PC-3 (cell line): Measurements from ENCODE around the gene BOLA2B. TPM values are rescaled to one million over a fixed set of nuclear protein-coding genes. Genes with fewer than 3 reads are reported as not detected.

Source experiments
- ATAC-seq: fragments of 200-7000 bp; cut with Tn5 transposase; 2 replicates; pipeline ENCODE4 v1.9.1; 2020; ENCODE audit warnings: mild to moderate bottlenecking, moderate library complexity
- BruUV-seq: library from RNA; stranded (reverse); fragments of 400-500 nt; replicated peaks from 2 replicates; lab custom pipeline; 2021; lab: Mats Ljungman, UMichigan
- CTCF ChIA-PET: fragments of 300-600 bp; sonication (Branson Sonifier 250); formaldehyde crosslinking; loops from one replicate; lab custom pipeline; 2022; ENCODE audit warnings: antibody characterized with exemption; lab: Charles Lee
- POLR2A ChIA-PET: fragments of 300-600 bp; sonication (Branson Sonifier 250); formaldehyde crosslinking; loops from one replicate; lab custom pipeline; 2022; ENCODE audit warnings: antibody characterized with exemption; ENCODE audit not compliant: unreplicated experiment; lab: Charles Lee
- DNase-seq: peaks from one replicate; pipeline ENCODE4 v3.0.0-alpha.2; 2015
- H2AFZ ChIP-seq: fragments of 300-600 bp; sonication (generic); 2 replicates; pipeline ENCODE4 v1.6.0; 2016; ENCODE audit warnings: antibody characterized with exemption, low read length
- H3F3A ChIP-seq: fragments of 300-600 bp; sonication (generic); one replicate; pipeline ENCODE4 v1.6.0; 2017; ENCODE audit warnings: antibody characterized with exemption, low read length, control low read depth, mild to moderate bottlenecking; ENCODE audit not compliant: unreplicated experiment
- H3K27ac ChIP-seq: fragments of 300-600 bp; sonication (generic); 2 replicates; pipeline ENCODE4 v1.5.1; 2016; ENCODE audit warnings: mild to moderate bottlenecking, low read length
- H3K27me3 ChIP-seq: fragments of 300-600 bp; sonication (generic); 2 replicates; pipeline ENCODE4 v1.6.1; 2016; ENCODE audit warnings: low read length, mixed read lengths
- H3K36me3 ChIP-seq: fragments of 300-600 bp; sonication (generic); 2 replicates; pipeline ENCODE4 v1.6.1; 2016; ENCODE audit warnings: low read depth, mixed run types, low read length, mixed read lengths
- H3K4me1 ChIP-seq: fragments of 300-600 bp; sonication (generic); 2 replicates; pipeline ENCODE4 v1.5.1; 2016; ENCODE audit warnings: low read length; ENCODE audit not compliant: insufficient read depth
- H3K4me2 ChIP-seq: fragments of 300-600 bp; sonication (generic); 2 replicates; pipeline ENCODE4 v1.6.0; 2016; ENCODE audit warnings: low read length
- H3K4me3 ChIP-seq: fragments of 300-600 bp; sonication (generic); 2 replicates; pipeline ENCODE4 v1.5.1; 2016; ENCODE audit warnings: mild to moderate bottlenecking, low read length, mixed read lengths
- H3K79me2 ChIP-seq: fragments of 300-600 bp; sonication (generic); 2 replicates; pipeline ENCODE4 v1.6.1; 2017; ENCODE audit warnings: low read length, mixed read lengths
- H3K9ac ChIP-seq: fragments of 300-600 bp; sonication (generic); 2 replicates; pipeline ENCODE4 v1.6.0; 2016; ENCODE audit warnings: mild to moderate bottlenecking, low read length
- H3K9me2 ChIP-seq: fragments of 300-600 bp; sonication (generic); replicated peaks from 2 replicates; pipeline ENCODE4 v1.6.1; 2016; ENCODE audit warnings: mixed run types, low read length, mixed read lengths
- H3K9me3 ChIP-seq: fragments of 300-600 bp; sonication (generic); 2 replicates; pipeline ENCODE4 v1.6.1; 2016; ENCODE audit warnings: low read length, mixed read lengths
- H4K20me1 ChIP-seq: fragments of 300-600 bp; sonication (generic); 2 replicates; pipeline ENCODE4 v1.6.1; 2016; ENCODE audit warnings: low read length, mixed read lengths
- EZH2 ChIP-seq: fragments of 300-600 bp; sonication (generic); IDR thresholded peaks from one replicate; pipeline ENCODE4 v1.6.1; 2017; ENCODE audit warnings: antibody characterized with exemption, mild to moderate bottlenecking, low read length; ENCODE audit not compliant: unreplicated experiment
- EZH2phosphoT487 ChIP-seq: fragments of 300-600 bp; sonication (generic); IDR thresholded peaks from 2 replicates; pipeline ENCODE4 v1.6.1; 2018; ENCODE audit warnings: mild to moderate bottlenecking, antibody characterized with exemption, low read length, borderline replicate concordance
- intact Hi-C: fragments of 100-400 bp; cut with micrococcal nuclease; formaldehyde crosslinking; loops from 2 replicates; pipeline ENCODE4 v1.9.0; 2023
- total RNA-seq: library from RNA; depleted of rRNA; stranded (reverse); fragments of >200 nt; gene quantifications from 2 replicates; pipeline ENCODE4 v1.2.3, GENCODE V29; 2014
- TF ChIP-seq, protein P1 (sequence below): fragments of 300-600 bp; sonication (generic); conservative IDR thresholded peaks from 2 replicates; pipeline ENCODE4 v1.5.1; 2017; ENCODE audit warnings: antibody characterized with exemption, low read depth, mild to moderate bottlenecking, low read length

BOLA2B gene
- total RNA-seq, 1 experiment from 2014 or later = 143 TPM

DNA sequence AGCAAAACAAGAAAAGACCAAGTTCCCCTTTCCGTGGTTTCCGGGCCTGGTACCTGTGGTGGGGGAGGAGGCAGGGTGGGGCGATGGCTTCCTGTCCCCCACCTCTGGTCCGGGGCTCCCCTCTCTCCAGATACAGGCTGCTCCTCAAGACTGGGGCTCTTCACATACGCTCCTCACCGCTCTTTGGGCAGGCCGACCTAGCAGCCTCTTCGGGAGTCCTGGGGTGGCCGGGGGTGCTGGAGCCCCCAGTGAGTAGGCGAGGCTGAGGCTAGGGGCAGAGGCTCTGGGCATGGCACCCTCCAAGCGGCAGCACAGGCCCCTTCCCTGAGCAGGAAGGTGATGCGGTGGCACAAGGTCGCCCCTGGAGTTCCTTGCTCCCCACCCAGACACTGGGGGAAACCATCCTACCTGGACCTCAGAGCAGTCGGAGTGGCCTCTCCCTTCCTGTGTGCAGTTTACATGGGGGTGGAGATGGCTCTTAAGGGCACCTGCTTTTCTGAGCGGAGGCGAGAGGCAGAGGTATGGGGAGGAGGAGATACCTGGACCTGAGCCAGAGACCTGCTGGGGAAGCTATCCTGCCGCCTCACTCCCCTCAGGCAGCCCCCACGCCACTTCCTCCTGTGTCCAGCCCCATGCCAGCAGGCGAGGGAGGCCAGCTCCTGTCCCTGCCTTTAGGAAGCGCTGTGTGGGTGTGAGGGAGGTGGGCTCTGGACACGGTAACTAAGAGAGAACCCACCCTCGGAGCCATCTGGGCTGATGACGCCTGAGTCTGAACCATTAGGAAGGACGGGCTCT, 9.2 kb downstream of the BOLA2B start:
- Histone ChIP-seq H3F3A (no peaks in the 10 kb centered on the region), H3K4me3 (peak overlapping the region; percentile 64), H3K4me1 (no peaks in the 10 kb centered on the region), H3K9ac (no peak overlapping the region), H3K9me2 (no peaks in the 10 kb centered on the region), H3K4me2 (peak overlapping the region; percentile 74), H2AFZ (no peak overlapping the region), H3K79me2 (no peaks in the 10 kb centered on the region), H3K36me3 (no peaks in the 10 kb centered on the region), H4K20me1 (no peaks in the 10 kb centered on the region), H3K27ac (no peak overlapping the region), H3K27me3 (no peaks in the 10 kb centered on the region), H3K9me3 (no peaks in the 10 kb centered on the region)
- CTCF ChIA-PET = no interaction called here
- POLR2A ChIA-PET = no interaction called here
- no TSS peak for BruUV-seq
- intact Hi-C loops = no loop called here
- TF ChIP-seq EZH2 = no peak
- no peak for TF ChIP-seq EZH2phosphoT487
- TF ChIP-seq, protein P1, sequence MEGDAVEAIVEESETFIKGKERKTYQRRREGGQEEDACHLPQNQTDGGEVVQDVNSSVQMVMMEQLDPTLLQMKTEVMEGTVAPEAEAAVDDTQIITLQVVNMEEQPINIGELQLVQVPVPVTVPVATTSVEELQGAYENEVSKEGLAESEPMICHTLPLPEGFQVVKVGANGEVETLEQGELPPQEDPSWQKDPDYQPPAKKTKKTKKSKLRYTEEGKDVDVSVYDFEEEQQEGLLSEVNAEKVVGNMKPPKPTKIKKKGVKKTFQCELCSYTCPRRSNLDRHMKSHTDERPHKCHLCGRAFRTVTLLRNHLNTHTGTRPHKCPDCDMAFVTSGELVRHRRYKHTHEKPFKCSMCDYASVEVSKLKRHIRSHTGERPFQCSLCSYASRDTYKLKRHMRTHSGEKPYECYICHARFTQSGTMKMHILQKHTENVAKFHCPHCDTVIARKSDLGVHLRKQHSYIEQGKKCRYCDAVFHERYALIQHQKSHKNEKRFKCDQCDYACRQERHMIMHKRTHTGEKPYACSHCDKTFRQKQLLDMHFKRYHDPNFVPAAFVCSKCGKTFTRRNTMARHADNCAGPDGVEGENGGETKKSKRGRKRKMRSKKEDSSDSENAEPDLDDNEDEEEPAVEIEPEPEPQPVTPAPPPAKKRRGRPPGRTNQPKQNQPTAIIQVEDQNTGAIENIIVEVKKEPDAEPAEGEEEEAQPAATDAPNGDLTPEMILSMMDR = no peak
- ATAC-seq (no peak), DNase-seq (no peak)

DNA sequence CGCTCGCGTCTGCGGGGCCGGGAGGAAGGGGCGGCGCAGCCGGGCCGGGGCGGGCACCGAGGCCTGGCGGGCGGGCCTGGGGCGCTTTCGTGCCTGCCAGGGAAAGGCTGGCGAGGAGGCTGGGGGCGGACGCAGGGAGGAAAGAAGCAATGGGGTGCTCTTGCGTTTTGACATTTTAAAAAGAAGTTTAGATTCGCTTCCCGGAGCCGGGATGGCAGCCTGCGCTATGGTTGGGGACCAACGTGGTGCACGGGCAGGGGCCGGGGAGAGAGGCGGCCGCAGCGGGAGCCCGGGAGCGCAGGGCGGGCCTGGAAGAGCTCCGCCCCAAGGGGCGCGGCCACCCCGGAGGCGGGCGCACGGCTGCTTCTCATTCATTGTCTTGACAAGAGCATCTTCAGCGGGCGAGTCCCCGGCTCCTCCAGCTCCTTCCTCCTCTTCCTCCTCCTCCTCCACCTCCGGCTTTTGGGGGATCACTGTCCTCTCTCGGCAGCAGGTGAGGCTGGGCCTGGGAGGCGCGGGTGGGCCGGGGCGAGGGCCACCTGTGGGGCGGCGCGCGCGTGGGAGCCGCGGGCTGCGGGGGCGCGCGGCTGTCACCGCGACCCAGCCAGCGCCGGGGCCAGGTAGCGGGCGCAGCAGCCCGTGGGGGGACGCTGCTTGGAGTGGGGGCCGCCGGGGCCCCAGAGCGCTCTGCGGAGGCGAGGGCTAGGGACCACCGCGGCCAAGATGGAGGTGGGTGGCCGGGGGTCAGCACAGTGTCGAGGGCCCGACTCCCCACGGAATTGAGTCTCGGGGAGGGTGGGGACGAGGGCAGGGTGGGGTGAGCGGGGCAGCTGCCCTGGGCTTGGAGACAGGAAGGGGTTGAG, 10.0 kb downstream of the BOLA2B start, which contains the start of gene CORO1A:
Gene CORO1A, plus strand, starts transcription at position 370 of the 863 bp plus-strand sequence. CDS start 1,608 bp downstream, outside the sequence.
- peak; percentile 92 for ATAC-seq
- Histone ChIP-seq H3K27me3 (no peaks in the 10 kb centered on the region), H3K36me3 (no peaks in the 10 kb centered on the region), H3K4me2 (peak within 1 kb of the TSS; percentile 74), H3K27ac (no peak within 1 kb of the TSS), H3K9ac (peak within 1 kb of the TSS; percentile 53; the same call in 1 of the 2 replicates), H3K4me1 (no peaks in the 10 kb centered on the region), H3K79me2 (no peaks in the 10 kb centered on the region), H3K9me3 (no peaks in the 10 kb centered on the region), H4K20me1 (no peaks in the 10 kb centered on the region), H3K9me2 (no peaks in the 10 kb centered on the region), H3K4me3 (peak within 1 kb of the TSS; percentile 64), H2AFZ (peak within 1 kb of the TSS; percentile 76), H3F3A (no peaks in the 10 kb centered on the region)
- TF ChIP-seq EZH2phosphoT487 (no peak), EZH2 (no peak)
- TF ChIP-seq, protein P1 = no peak
- ChIA-PET CTCF (no interaction called here), POLR2A (interaction anchor here (1.0 kb wide), 1 partner anchor 374 kb away, joined by 3 read pairs; the partner anchor contains the start of gene ZNF764)
- peak; percentile 75 for DNase-seq
- no TSS peak for BruUV-seq
- intact Hi-C loops = no loop called here
